NCI-H748 treated with DMSO at 0.1 percent for 48 hours (cell line): ENCODE results near the gene LAIR2.
A peak's percentile ranks its signal among the peaks of the same experiment; 100 is the strongest.
"Not testable (repeated sequence)": the region's sequence is repeated elsewhere in the genome, so short reads cannot be mapped to it uniquely, and the experiment has no call there.

ENCODE experiments used
- DNase-seq: peaks from one replicate; lab custom pipeline; 2025; lab: John Stamatoyannopoulos, UW

The LAIR2 gene

GRCh38 chr19:54464630-54465425 is 37.8 kb upstream of the LAIR2 start:
- peak; percentile 92 for DNase-seq

- no peak for DNase-seq
Measured at GRCh38 chr19:54465426-54466109, 37.1 kb upstream of the LAIR2 start.

GRCh38 chr19:54466110-54466480 is 36.5 kb upstream of the LAIR2 start:
- DNase-seq = not testable (repeated sequence)

- DNase-seq = no peak
Measured at GRCh38 chr19:54469496-54469934, 33.1 kb upstream of the LAIR2 start.

GRCh38 chr19:54470276-54470887 is 32.2 kb upstream of the LAIR2 start:
- no peak for DNase-seq

- no peak for DNase-seq
Measured at GRCh38 chr19:54470991-54471782, 31.4 kb upstream of the LAIR2 start.

GRCh38 chr19:54473071-54473891 is 29.4 kb upstream of the LAIR2 start, which contains the start of gene CDC42EP5:
CDC42EP5 (minus strand) TSS chr19:54473296; CDS start chr19:54465547, 7,749 bp downstream.
- DNase-seq = no peak

GRCh38 chr19:54473892-54474372 is 28.7 kb upstream of the LAIR2 start:
- no peak for DNase-seq

GRCh38 chr19:54475706-54476105 is 26.9 kb upstream of the LAIR2 start:
- DNase-seq = no peak

- no peak for DNase-seq
Measured at GRCh38 chr19:54477650-54478049, 25.0 kb upstream of the LAIR2 start.

GRCh38 chr19:54478677-54479266 is 23.9 kb upstream of the LAIR2 start:
- DNase-seq = peak; percentile 26

GRCh38 chr19:54480051-54480450 is 22.6 kb upstream of the LAIR2 start:
- no peak for DNase-seq

GRCh38 chr19:54481326-54481930 is 21.2 kb upstream of the LAIR2 start:
- peak; percentile 42 for DNase-seq

- DNase-seq = no peak
Measured at GRCh38 chr19:54482889-54483288, 19.7 kb upstream of the LAIR2 start.

GRCh38 chr19:54484451-54484850 is 18.2 kb upstream of the LAIR2 start:
- DNase-seq = no peak

GRCh38 chr19:54485851-54486250 is 16.8 kb upstream of the LAIR2 start:
- no peak for DNase-seq

- no peak for DNase-seq
Measured at GRCh38 chr19:54489341-54489740, 13.3 kb upstream of the LAIR2 start.

GRCh38 chr19:54489766-54490165 is 12.9 kb upstream of the LAIR2 start:
- DNase-seq = no peak

- DNase-seq = no peak
Measured at GRCh38 chr19:54492568-54492967, 10.1 kb upstream of the LAIR2 start.

GRCh38 chr19:54493056-54493455 is 9.6 kb upstream of the LAIR2 start:
- not testable (repeated sequence) for DNase-seq
